Liver (tissue), 9 donors: ENCODE results near the gene KNTC1. TPM values are rescaled to one million over a fixed set of nuclear protein-coding genes. Genes with fewer than 3 reads are reported as not detected.

Experiments used
- DNase-seq: peaks from one replicate; pipeline ENCODE4 v3.0.0-alpha.2; 2017; ENCODE audit warnings: low spot score
- H3K27ac ChIP-seq, 2 donors: one replicate each; pipeline ENCODE4 v1.7.0; 2013; ENCODE audit warnings: inconsistent platforms in 2 of 2, low read length in 2 of 2, control low read depth in 1 of 2, low read depth in 1 of 2, mild to moderate bottlenecking in 1 of 2
- H3K27me3 ChIP-seq, 4 donors: one replicate each; pipeline versions ENCODE4 v1.6.1 to v1.7.0; 2013; ENCODE audit warnings: low read length in 3 of 4, inconsistent platforms in 1 of 4, mild to moderate bottlenecking in 1 of 4, moderate library complexity in 1 of 4; ENCODE audit not compliant: control insufficient read depth in 4 of 4, insufficient read depth in 4 of 4
- H3K36me3 ChIP-seq, 4 donors: one replicate each; pipeline versions ENCODE4 v1.6.1 to v1.7.0; 2013; ENCODE audit warnings: low read length in 3 of 4, mild to moderate bottlenecking in 3 of 4, low read depth in 1 of 4, moderate library complexity in 1 of 4; ENCODE audit not compliant: control insufficient read depth in 4 of 4, insufficient read depth in 3 of 4
- H3K4me1 ChIP-seq, 4 donors: one replicate each; pipeline versions ENCODE4 v1.6.1 to v1.7.0; 2013; ENCODE audit warnings: low read length in 3 of 4, mild to moderate bottlenecking in 3 of 4, moderate library complexity in 1 of 4; ENCODE audit not compliant: control insufficient read depth in 4 of 4, insufficient read depth in 4 of 4
- H3K4me3 ChIP-seq, 3 donors: one replicate each; pipeline versions ENCODE4 v1.6.1 to v1.7.0; 2013; ENCODE audit warnings: low read length in 3 of 3, control low read depth in 1 of 3, low read depth in 1 of 3, mild to moderate bottlenecking in 1 of 3
- H3K9ac ChIP-seq, 2 donors: one replicate each; pipeline ENCODE4 v1.7.0; 2013; ENCODE audit warnings: low read length in 2 of 2, mild to moderate bottlenecking in 2 of 2, moderate library complexity in 2 of 2, control low read depth in 1 of 2, low read depth in 1 of 2
- H3K9me3 ChIP-seq, 4 donors: one replicate each; pipeline versions ENCODE4 v1.6.1 to v1.7.0; 2013; ENCODE audit warnings: low read length in 3 of 4; ENCODE audit not compliant: control insufficient read depth in 4 of 4
- ATF3 ChIP-seq: IDR thresholded peaks from 2 replicates; pipeline ENCODE4 v1.6.1; 2016; ENCODE audit warnings: antibody characterized with exemption
- CTCF ChIP-seq: fragments of 150-350 bp; IDR thresholded peaks from 2 replicates; pipeline ENCODE4 v1.5.1; 2017; ENCODE audit warnings: improper control_type of control experiment, low read depth, low read length; ENCODE audit not compliant: missing input control
- EGR1 ChIP-seq, 2 donors: IDR thresholded peaks; 2 replicates each; pipeline ENCODE4 v1.6.1; 2016 to 2018; ENCODE audit warnings: antibody characterized with exemption in 2 of 2, low read depth in 2 of 2
- FOXA1 ChIP-seq: IDR thresholded peaks from 2 replicates; pipeline ENCODE4 v1.6.1; 2016; ENCODE audit warnings: antibody characterized with exemption
- FOXA2 ChIP-seq: IDR thresholded peaks from 2 replicates; pipeline ENCODE4 v1.6.1; 2016; ENCODE audit warnings: antibody characterized with exemption
- GABPA ChIP-seq, 2 donors: IDR thresholded peaks in 1 of 2; conservative IDR thresholded peaks in 1 of 2; 2 replicates each; pipeline ENCODE4 v1.6.1; 2016; ENCODE audit warnings: antibody characterized with exemption in 2 of 2, mild to moderate bottlenecking in 1 of 2, moderate library complexity in 1 of 2
- HNF4A ChIP-seq, 2 donors: conservative IDR thresholded peaks; 2 replicates each; pipeline ENCODE4 v1.6.1; 2016; ENCODE audit warnings: antibody characterized with exemption in 2 of 2, mild to moderate bottlenecking in 2 of 2
- HNF4G ChIP-seq: IDR thresholded peaks from 2 replicates; pipeline ENCODE4 v1.6.1; 2016; ENCODE audit warnings: antibody characterized with exemption
- JUND ChIP-seq, 2 donors: IDR thresholded peaks; 2 replicates each; pipeline ENCODE4 v1.6.1; 2016; ENCODE audit warnings: antibody characterized with exemption in 2 of 2
- MAX ChIP-seq: IDR thresholded peaks from 2 replicates; pipeline ENCODE4 v1.6.1; 2016; ENCODE audit warnings: antibody characterized with exemption
- NR2F2 ChIP-seq: IDR thresholded peaks from 2 replicates; pipeline ENCODE4 v1.6.1; 2016; ENCODE audit warnings: antibody characterized with exemption
- RAD21 ChIP-seq, 2 donors: IDR thresholded peaks; 2 replicates each; pipeline ENCODE4 v1.6.1; 2016; ENCODE audit warnings: antibody characterized with exemption in 2 of 2, mild to moderate bottlenecking in 2 of 2
- REST ChIP-seq: IDR thresholded peaks from 2 replicates; pipeline ENCODE4 v1.6.1; 2016; ENCODE audit warnings: antibody characterized with exemption, mild to moderate bottlenecking
- RXRA ChIP-seq, 2 donors: IDR thresholded peaks; 2 replicates each; pipeline ENCODE4 v1.6.1; 2017 to 2018; ENCODE audit warnings: antibody characterized with exemption in 2 of 2, mild to moderate bottlenecking in 1 of 2
- YY1 ChIP-seq: IDR thresholded peaks from 2 replicates; pipeline ENCODE4 v1.6.1; 2016; ENCODE audit warnings: antibody characterized with exemption, mild to moderate bottlenecking
- WGBS: extraction: QIAGEN DNeasy Blood & Tissue Kit; methylation state at CpG from one replicate; pipeline ENCODE4 v1.1.7; 2013; 5-methylcytosine and 5-hydroxymethylcytosine counted together
- polyA plus RNA-seq, 2 donors: library from polyadenylated mRNA; stranded (reverse) in 1 of 2; unstranded in 1 of 2; fragments of 200-250 nt in 1 of 2; fragments of >200 nt in 1 of 2; fragmentation: Nextera tagmentation in 1 of 2; extraction: Ambion mirVana in 1 of 2; gene quantifications; one replicate each; pipeline versions ENCODE4 v1.2.1 to v1.2.3, GENCODE V29; 2013 to 2015
- total RNA-seq, 2 donors: library from RNA; depleted of rRNA; stranded (reverse); fragments of >200 nt; gene quantifications; one replicate each; pipeline ENCODE4 v1.2.3, GENCODE V29; 2014
- donor health status: healthy.
- donor health status: healthy.
- donor health status: healthy.
- donor health status: healthy.
- donor health status: healthy.

The KNTC1 gene
- total and polyA plus RNA-seq, 4 donors: 1.3 to 34.7 (median 4.0) TPM

- WGBS: 81% methylated on average over 9 of the region's 9 CpGs
- Histone ChIP-seq H3K4me3 (no peak overlapping the region), H3K9me3 (no peaks in the 10 kb centered on the region), H3K9ac (no peak overlapping the region), H3K36me3 (peaks cover 12 to 36% (median 26%) of the 10 kb centered on the region in 4 donors), H3K4me1 (peaks cover 5 to 20% (median 14%) of the 10 kb centered on the region in 4 donors), H3K27ac (peak overlapping the region; percentile 45 to 98), H3K27me3 (no peaks in the 10 kb centered on the region)
- no peak for DNase-seq
- TF ChIP-seq FOXA1: no peak
- TF ChIP-seq FOXA2: no peak
- TF ChIP-seq MAX: no peak
- no peak for TF ChIP-seq HNF4A (conservative IDR thresholded peaks at IDR 0.05)
- TF ChIP-seq CTCF: no peak
These were observed 25.5 kb upstream of the KNTC1 start for GRCh38 chr12:122501489-122501989.

GRCh38 chr12:122503147-122503751 lies 23.8 kb upstream of the KNTC1 start:
- Histone ChIP-seq H3K4me1 (peaks cover under 1 to 20% (median 14%) of the 10 kb centered on the region in 4 donors), H3K27me3 (no peaks in the 10 kb centered on the region), H3K9ac (no peak overlapping the region), H3K36me3 (peaks cover 23 to 53% (median 41%) of the 10 kb centered on the region in 4 donors), H3K27ac (no peak overlapping the region), H3K9me3 (no peaks in the 10 kb centered on the region), H3K4me3 (no peak overlapping the region)
- DNase-seq: no peak
- WGBS: 94% methylated on average over 3 of the region's 3 CpGs
- TF ChIP-seq GABPA (IDR thresholded peaks at IDR 0.05 in 1 of 2, conservative IDR thresholded peaks at IDR 0.05 in 1 of 2) (no peak), ATF3 (no peak), YY1 (no peak), FOXA2 (no peak), HNF4A (conservative IDR thresholded peaks at IDR 0.05) (no peak), MAX (no peak), REST (no peak), NR2F2 (no peak), JUND (IDR thresholded peaks at IDR 0.05) (no peak), FOXA1 (no peak), RXRA (IDR thresholded peaks at IDR 0.05) (no peak), RAD21 (IDR thresholded peaks at IDR 0.05) (no peak), HNF4G (no peak), CTCF (no peak), EGR1 (IDR thresholded peaks at IDR 0.05; ENCODE audit: low read depth in 2 of 2) (no peak)
